Dedifferentiated amniotic fluid mesenchymal stem cell (primary cell): Measurements from ENCODE around the gene GPR37L1.
"Not testable (repeated sequence)": the region's sequence is repeated elsewhere in the genome, so short reads cannot be mapped to it uniquely, and the experiment has no call there.

ENCODE experiments used
- DNase-seq: peaks from one replicate; pipeline ENCODE4 v3.0.0-alpha.2; 2016; ENCODE audit errors: extremely low spot score

Gene GPR37L1

GRCh38 chr1:202133496-202133895, 10.8 kb downstream of the GPR37L1 start:
- no peak for DNase-seq

GRCh38 chr1:202133989-202134388, 11.3 kb downstream of the GPR37L1 start:
- DNase-seq = no peak

- no peak for DNase-seq
These were observed 12.0 kb downstream of the GPR37L1 start for GRCh38 chr1:202134645-202135172.

DNA sequence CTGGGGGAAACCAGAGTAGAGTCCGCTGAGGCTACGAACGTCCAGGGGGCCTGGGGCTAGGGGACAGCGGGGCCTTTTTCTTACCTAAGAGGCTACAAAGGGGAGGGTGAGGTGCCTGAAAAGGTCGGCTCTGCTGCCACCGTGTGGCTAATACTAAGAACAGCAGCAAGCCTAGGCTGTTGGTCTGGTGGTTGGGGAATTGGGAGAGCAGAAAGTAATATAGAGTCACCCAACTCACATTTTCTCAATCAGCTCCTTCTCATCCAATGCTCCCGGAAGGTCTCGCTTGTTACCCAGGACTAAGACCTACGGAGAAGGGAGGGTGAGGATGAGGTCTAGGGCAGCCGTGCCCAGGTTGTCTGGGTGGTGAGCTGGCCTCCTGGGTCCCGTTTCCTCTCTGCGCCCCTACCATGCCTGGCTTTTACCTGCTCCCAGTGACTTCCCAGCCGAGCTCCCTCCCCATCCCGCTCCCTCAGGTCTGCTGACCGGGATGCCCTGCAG, 12.6 kb downstream of the GPR37L1 start:
- peak; percentile 57 for DNase-seq

- DNase-seq = no peak
These were observed 18.1 kb downstream of the GPR37L1 start for GRCh38 chr1:202140833-202141232.

GRCh38 chr1:202141468-202141867, 18.8 kb downstream of the GPR37L1 start:
- not testable (repeated sequence) for DNase-seq

GRCh38 chr1:202143011-202143767, 20.5 kb downstream of the GPR37L1 start:
- DNase-seq = no peak

- no peak for DNase-seq
These were observed 21.2 kb downstream of the GPR37L1 start for GRCh38 chr1:202143768-202144401.

GRCh38 chr1:202144402-202145067, 21.8 kb downstream of the GPR37L1 start, which contains the start of gene ARL8A:
TSS of gene ARL8A (minus strand) at chr1:202144737. CDS start at chr1:202144572, 165 bp downstream.
- DNase-seq = no peak

- no peak for DNase-seq
These were observed 22.5 kb downstream of the GPR37L1 start for GRCh38 chr1:202145068-202145743.

DNA sequence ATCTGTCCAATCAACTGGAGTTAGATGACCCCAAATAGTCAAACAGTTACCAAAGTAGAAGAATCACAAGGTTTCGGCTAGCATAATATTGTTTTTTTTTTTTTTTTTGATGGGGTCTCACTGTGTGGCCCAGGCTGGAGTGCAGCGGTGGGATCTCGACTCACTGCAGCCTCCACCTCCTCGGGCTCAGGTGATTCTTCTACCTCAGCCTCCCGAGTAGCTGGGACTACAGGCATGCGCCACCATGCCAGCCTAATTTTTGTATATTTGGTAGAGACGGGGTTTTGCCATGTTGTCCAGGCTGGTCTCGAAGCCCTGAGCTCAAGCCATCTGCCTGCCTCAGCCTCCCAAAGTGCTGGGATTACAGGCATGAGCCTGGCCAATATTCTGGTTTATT, 23.0 kb downstream of the GPR37L1 start:
- not testable (repeated sequence) for DNase-seq

- DNase-seq = no peak
These were observed 23.6 kb downstream of the GPR37L1 start for GRCh38 chr1:202146279-202146678.

DNA sequence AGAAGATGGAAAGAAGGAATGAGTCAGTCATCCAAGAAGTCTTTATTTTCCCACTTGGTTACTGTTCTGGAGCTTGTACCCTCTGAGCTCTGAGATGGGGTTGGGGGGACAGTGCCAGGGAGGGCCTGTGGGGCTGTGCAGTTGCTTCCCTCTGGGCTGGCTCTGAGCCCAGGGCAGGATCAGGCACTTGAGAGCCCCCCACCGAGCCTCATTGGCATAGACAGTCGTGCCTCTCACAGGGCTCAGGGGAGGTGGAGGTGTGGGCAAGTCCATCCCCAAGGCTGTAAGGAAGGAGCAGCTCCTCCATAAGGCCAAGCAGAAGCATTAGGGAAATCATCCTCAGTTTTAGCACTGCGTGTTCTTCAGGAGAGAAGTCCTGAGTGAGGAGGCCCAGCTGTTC, 24.3 kb downstream of the GPR37L1 start:
- no peak for DNase-seq

DNA sequence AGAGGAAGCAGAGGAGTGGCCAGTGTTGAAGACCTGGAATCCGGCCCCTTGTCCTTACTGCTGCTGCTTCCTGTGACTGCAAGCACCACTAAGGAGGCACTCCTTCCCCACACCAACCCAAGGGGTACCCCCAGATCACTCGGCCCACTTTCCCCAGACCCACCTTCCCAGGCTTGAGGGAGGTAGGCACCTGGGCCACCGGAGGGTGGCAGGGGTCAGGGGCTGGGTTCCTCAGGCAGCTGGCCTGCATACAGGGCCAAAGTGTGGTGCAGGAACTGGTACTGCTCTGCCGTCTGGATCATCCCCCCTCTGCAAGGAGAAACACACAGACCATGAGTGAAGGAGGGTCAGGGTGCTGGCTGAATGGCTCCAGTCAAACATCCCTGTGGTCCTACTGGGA, 25.7 kb downstream of the GPR37L1 start:
- no peak for DNase-seq

- DNase-seq = peak; percentile 29
These were observed 26.8 kb downstream of the GPR37L1 start for GRCh38 chr1:202149566-202149965.

DNA sequence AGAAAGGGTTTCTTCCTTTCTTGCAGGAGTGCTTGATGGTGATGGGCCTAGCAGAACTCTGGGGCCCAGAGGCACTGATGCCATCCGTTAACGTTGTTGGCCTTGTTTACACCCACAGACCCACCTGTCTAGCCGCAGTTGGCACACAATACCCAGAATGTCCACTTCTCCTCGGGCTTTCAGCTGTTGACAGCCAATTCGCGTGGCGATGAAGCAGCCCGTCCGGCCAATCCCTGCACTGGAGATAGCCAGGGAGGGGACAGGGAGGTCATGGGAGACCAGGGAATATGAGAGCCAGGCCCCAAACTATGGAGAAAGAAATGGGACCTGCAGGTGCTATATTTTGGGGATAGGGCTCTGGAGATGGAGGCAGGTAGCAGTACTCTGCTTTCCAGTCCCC, 27.5 kb downstream of the GPR37L1 start:
- DNase-seq = no peak

- DNase-seq = no peak
These were observed 27.9 kb downstream of the GPR37L1 start for GRCh38 chr1:202150602-202151001.

DNA sequence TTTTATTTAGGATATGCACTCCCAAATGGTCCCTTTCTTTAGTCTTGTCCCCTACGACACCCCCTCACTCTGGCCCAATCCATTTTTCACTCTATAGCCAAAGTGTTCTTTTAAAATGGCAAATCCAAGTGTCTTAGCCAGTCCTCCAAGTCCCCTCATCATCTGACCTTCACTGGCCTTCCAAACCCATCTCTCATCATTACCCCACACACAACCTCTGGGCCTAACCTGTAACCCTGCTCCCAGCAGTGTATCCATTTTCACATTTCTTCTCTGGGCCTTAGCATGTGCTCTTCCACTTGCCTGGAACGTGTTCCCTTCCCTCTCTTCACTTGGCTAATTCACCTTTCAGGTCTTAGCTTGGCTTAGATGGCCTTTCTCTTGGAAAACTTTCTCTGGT, 28.3 kb downstream of the GPR37L1 start:
- DNase-seq = no peak

GRCh38 chr1:202152399-202152798, 29.7 kb downstream of the GPR37L1 start:
- DNase-seq = no peak

GRCh38 chr1:202153284-202153683, 30.6 kb downstream of the GPR37L1 start:
- DNase-seq = no peak

GRCh38 chr1:202154148-202154765, 31.5 kb downstream of the GPR37L1 start:
- no peak for DNase-seq
